HCT116 (cell line): Measurements from ENCODE around the gene TMEM117.

Source experiments
- CTCF ChIP-seq, 3 experiments: fragments of 200-600 bp in 1 of 3; sonication (generic) in 1 of 3; IDR thresholded peaks in 2 of 3; conservative IDR thresholded peaks in 1 of 3; 2 replicates each; pipeline ENCODE4 v1.5.1; 2012 to 2017; ENCODE audit warnings: low read depth in 2 of 3, low read length in 2 of 3, antibody characterized with exemption in 1 of 3, borderline replicate concordance in 1 of 3, control low read depth in 1 of 3, mild to moderate bottlenecking in 1 of 3, mixed read lengths in 1 of 3, mixed run types in 1 of 3, moderate library complexity in 1 of 3; ENCODE audit not compliant: insufficient read depth in 1 of 3
- JUND ChIP-seq: IDR thresholded peaks from 2 replicates; pipeline ENCODE4 v1.6.1; 2012
- POLR2A ChIP-seq: IDR thresholded peaks from 2 replicates; pipeline ENCODE4 v1.7.0; 2011; ENCODE audit warnings: borderline replicate concordance; ENCODE audit not compliant: insufficient read depth, insufficient read length; ENCODE audit errors: extremely low read depth
- POLR2AphosphoS5 ChIP-seq: IDR thresholded peaks from 2 replicates; pipeline ENCODE4 v1.6.1; 2011; ENCODE audit warnings: mild to moderate bottlenecking, low read depth, low read length, moderate library complexity
- RAD21 ChIP-seq: IDR thresholded peaks from 2 replicates; pipeline ENCODE4 v1.6.1; 2012; ENCODE audit warnings: low read depth, mild to moderate bottlenecking
- SIN3A ChIP-seq: IDR thresholded peaks from 2 replicates; pipeline ENCODE4 v1.6.1; 2012; ENCODE audit warnings: low read depth
- ZFX ChIP-seq: fragments of 450-650 bp; IDR thresholded peaks from 2 replicates; pipeline ENCODE4 v1.6.1; 2017

- TF ChIP-seq SIN3A, result no peak
- no peak for TF ChIP-seq CTCF (IDR thresholded peaks at IDR 0.05 in 2 of 3, conservative IDR thresholded peaks at IDR 0.05 in 1 of 3; ENCODE audit: borderline replicate concordance in 1 of 3, insufficient read depth in 1 of 3, low read depth in 2 of 3, low read length in 2 of 3)
- TF ChIP-seq POLR2A, result no peak
- TF ChIP-seq POLR2AphosphoS5, result no peak
- no peak for TF ChIP-seq JUND
- TF ChIP-seq ZFX, result no peak
- no peak for TF ChIP-seq RAD21
Measured at GRCh38 chr12:44369998-44370397, 534.1 kb downstream of the TMEM117 start.
